Stromal cell of bone marrow (primary cell): Measurements from ENCODE around the gene NIF3L1.
A peak's percentile ranks its signal among the peaks of the same experiment; 100 is the strongest.

Source experiments
- DNase-seq: peaks from one replicate; pipeline ENCODE4 v3.0.0-alpha.2; 2012; ENCODE audit warnings: low read depth

The NIF3L1 gene, protein sequence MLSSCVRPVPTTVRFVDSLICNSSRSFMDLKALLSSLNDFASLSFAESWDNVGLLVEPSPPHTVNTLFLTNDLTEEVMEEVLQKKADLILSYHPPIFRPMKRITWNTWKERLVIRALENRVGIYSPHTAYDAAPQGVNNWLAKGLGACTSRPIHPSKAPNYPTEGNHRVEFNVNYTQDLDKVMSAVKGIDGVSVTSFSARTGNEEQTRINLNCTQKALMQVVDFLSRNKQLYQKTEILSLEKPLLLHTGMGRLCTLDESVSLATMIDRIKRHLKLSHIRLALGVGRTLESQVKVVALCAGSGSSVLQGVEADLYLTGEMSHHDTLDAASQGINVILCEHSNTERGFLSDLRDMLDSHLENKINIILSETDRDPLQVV

DNA sequence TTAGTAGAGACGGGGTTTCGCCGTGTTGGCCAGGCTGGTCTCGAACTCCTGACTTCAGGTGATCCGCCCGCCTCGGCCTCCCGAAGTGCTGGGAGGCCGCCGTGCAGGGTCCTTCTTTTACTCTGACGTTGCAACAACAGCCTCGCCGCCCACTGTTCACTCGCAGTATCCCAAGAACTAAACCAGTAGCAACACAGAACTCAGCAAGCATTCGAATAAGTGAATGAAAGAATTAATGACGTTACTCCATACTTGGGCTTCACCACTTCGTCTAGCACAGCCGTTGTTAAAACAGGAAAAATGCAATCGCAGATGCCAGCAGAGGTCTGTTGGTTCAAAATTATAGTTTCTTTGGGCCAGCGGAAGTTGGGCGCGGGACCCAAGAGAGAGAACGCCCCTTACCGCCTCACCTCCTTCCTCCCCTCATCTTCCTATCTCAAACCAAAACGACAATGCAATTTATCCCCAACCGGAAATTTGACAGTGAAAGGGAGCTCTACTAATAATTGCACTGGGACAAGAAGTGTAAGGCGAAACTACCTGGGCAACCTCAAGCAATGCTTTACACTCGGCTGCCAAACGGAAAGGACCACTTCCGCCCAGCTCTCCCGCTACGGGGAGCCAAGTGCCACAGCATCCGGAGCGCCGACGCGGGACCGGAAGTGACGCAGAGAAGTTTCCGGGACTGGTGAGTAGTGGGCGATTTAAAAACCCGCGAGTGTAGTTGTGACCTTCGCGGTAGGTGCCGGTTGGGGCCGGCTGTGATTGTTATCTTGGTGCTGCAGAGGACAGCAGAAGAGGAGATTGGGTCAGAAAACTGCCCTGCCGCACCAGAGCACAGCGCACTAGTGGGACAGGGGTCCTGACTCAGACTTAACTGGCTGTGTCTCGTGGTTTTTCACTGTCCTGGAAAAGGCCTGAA is at the start of gene NIF3L1, which contains the start of gene PPIL3:
Gene NIF3L1, plus strand, starts transcription at position 668 of the 922 bp plus-strand sequence. CDS start 2,573 bp downstream, outside the sequence.
Gene PPIL3, minus strand, starts transcription at position 374 of the 922 bp plus-strand sequence. CDS start 1,462 bp downstream, outside the sequence.
- peak; percentile 95 for DNase-seq

DNA sequence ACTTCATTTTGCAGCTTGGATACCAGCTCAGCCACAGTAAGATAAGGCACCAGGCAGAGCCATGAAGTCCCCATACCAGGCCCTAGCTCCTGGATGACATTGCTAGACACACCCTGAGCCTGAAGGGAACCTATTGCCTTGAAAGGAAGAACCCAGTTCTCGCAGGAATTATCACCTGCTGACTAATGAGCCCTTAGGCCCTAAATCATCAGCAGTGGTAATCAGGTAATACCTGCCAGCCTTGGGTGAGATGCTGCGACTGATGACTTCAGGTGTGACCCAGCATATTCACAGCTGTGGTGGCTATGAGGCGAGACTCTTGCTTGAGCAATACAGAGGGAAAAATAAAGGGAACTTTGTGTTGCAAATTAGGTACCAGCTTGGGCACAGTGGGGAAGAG is 49.7 kb upstream of the NIF3L1 start:
- no peak for DNase-seq

DNA sequence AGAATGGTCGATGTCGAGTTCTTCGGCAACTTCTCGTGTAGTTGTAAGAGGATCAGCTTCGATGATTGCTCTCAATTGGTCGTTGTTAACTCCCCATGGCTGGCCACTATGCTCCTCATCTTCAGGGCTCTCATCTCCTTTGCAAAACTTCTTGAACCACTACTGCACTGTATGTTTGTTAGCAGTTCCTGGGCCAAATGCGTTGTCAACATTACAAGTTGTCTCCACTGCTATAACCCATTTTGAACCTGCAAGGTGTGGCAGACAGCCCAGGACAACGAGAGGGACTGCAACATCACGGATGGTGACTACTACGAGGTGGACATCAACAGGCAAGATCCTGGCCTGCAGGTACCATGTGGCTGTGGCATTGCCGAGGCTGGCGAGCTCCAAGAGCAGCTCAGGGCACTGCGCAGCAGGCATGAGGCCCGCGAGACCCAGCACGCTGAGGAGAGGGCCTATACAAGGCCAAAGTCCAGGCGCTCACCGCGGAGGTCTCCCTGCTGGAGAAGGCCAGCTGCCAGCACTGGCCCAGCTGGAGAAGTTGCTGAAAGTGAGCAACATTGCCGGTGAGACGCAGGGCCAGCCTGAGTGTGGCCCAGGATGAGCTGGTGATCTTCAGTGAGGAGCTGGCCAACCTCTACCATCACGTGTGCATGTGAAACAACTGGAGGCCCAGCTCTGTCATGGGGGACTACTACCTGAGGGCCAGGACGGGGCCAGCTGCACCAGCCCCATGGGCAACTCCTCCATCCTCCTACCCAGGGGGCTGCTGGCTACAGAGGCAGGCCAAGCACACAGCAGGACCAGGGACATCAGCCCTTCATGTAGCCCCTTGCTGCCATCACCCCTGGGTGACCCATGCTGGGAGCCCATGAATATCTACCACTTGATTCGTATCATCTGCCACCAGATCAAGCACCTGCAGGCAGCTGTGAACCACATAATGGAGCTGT is 44.9 kb upstream of the NIF3L1 start:
- no peak for DNase-seq

DNA sequence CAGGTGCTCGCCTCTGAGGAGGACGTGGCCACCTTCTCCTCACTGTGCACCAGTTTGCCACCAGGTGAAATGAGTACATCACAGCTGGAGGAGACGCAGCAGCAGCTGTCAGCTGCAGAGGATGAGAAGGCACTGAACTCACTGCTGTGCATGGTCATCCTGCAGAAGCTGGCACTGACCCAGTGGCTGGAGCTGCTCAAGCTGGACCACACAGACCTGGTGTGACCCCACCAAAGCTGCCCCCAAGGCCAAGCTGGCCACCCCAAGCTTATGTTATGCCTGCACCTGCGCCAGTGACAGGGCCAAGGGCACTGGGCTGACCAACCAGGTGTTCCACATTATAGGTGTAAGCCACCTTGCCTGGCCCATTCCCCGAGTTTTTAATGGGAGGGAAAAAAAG is 44.0 kb upstream of the NIF3L1 start:
- no peak for DNase-seq

DNA sequence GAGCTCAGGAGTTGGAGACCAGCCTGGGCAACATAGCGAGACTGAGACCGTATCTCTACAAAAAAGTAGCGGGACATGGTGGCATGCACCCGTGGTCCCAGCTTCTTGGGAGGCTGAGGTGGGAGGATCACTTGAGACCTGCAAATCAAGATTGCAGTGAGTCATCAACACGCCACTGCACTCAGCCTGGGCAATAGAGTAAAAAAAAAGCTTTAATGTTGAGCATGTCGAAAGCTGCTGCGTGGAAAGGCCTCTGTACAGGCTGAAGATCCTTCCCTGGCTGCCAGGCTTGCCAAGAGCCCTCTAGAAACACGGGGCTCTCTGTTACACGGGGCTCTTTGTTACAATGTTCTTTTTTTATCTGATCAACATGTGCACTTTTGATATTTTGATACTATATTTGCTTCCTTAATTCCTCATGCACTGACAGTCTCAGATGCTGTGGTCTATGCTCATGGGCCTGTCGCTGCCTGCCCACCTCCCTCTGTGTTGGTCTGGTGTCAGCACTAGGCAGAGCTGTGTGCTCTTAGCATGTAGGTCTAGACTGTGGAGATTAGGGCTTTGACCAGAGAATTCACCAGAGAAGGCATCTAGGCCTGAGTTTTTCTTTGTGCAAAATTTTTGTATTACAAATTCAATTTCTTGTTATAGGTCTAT is 43.4 kb upstream of the NIF3L1 start:
- no peak for DNase-seq

DNA sequence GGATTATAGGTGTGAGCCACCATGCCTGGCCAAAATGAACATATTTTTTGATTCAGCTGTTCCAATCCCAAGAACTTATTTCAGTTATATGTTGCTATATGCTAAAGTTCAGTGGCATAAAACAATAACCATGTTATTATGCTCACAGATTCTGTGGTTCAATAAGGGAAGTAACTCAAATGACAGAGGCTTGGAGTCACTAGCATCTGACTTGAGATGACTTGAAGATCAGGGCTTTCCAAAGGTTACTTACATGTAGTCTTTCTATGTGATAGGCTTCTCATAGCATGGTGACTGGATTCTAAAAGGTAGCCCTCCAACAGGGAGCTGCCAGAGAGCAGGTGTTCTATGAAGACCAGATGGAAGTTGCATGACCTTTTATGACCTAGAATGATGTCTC is 41.9 kb upstream of the NIF3L1 start:
- DNase-seq, result no peak

DNA sequence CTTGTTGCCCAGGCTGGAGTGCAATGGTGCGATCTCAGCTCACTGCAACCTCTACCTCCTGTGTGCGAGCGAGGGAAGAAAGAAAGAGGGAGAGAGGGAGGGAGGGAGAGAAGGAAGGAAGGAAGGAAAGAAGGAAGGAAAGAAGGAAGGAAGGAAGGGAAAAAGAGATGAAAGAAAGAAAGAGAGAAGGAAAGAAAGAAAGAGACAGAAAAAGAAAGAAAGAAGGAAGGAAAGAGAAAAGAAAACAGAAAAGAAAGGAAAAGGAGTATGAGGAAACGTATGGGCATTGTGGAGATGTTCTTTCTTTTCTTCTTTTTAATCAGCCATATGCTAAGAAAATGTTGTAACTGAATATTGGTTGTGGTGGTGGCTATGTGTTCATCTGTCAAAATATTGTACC is 41.2 kb upstream of the NIF3L1 start:
- DNase-seq, result no peak

DNA sequence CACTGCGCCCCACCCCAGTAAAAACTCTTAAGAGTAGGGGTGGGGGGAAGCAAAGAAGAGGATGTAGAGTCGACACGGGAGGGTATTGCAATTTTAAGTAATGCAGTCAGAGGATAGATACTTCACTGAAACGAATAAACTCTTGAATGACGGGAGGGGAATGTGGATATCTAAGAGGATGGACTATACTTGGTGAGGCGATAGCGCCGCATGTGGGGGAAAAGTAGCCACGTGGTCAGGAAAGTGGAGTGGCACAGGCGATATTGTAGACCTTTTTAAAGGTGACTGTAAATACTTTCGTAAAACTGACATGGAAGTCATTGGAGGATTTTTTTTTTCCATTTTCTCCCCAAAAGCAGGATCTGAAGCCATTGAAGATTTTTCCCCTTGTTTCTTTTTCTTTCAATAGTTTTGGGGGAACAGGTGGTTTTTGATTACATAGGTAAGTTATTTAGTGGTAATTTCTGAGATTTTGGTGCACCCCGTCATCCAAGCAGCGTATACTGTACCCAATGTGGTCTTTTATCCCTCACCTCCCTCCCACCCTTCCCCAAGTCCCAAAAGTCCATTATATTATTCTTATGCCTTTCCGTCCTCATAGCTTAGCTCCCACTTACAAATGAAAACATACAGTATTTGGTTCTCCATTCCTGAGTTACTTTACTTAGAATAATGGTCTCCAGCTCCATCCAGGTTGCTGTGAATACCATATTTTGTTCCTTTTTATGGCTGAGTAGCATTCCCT is 38.5 kb upstream of the NIF3L1 start:
- DNase-seq, result no peak

DNA sequence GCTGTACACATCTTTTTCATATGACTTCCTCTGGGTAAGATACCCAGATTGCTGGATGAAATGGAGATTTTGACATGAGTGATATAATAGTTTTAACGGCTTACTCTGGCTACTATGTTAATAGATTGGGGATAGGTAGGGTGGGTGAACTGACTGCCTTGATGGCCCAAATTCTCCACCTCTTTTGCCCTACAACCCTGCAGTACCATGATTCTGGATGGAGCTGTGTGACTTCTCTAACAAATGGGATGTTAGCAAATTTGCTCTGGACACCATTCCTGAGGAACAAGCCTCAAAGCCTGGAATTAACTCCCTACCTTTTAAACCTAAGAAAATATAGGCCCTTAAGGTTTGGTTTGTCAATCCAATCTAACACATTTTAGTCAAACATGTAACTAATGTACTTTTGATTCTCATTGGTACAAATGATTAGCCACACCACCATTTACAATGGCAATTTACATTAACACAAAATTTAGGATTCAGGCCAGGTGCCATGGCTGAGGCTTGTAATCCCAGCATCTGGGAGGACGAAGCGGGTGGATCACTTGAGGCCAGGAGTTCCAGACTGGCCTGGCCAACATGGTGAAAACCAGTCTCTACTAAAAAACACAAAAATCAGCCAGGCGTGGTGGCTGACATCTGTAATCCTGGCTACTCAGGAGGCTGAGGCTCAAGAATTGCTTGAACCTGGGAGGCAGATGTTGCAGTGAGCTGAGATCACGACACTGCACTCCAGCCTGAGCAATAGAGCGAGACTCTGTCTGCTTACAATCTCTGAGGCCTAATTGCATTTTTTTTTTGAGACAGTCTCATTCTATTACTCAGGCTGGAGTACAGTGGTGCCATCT is 37.5 kb upstream of the NIF3L1 start:
- no peak for DNase-seq

DNA sequence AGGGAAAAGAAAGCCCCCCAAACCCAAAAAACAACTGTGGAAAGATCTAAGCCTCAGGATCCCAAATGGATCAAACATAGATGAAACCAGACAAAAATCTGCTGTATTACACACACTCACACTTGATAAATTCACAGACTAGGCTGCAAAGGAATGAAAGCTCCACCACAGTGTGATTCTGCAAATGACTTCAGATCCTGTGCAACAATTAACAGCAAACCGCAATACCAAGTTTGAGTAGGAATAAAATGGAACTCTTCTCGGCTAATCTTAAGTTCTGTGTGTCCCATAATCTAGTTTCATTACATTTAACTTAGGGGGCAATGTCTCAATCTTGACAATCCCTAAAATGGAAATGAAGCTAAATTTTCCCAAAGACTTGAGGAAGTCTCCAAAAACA is 36.6 kb upstream of the NIF3L1 start:
- DNase-seq, result no peak

DNA sequence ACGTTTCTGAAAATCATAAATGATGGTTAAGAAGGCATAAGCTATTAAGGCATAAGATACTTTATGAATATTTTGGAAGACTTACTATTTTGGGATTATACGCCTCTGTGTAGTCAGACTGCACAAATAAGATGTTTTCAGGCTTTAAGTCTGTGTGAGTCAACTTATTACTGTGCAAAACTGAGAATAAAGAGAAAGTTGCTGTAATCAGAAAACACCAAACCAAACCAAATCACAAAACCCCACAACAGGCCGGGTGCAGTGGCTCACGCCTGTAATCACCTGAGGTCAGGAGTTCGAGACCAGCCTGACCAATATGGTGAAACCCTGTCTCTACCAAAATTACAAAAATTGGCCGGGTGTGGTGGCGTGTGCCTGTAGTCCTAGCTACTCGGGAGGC is 32.4 kb upstream of the NIF3L1 start:
- DNase-seq, result no peak

DNA sequence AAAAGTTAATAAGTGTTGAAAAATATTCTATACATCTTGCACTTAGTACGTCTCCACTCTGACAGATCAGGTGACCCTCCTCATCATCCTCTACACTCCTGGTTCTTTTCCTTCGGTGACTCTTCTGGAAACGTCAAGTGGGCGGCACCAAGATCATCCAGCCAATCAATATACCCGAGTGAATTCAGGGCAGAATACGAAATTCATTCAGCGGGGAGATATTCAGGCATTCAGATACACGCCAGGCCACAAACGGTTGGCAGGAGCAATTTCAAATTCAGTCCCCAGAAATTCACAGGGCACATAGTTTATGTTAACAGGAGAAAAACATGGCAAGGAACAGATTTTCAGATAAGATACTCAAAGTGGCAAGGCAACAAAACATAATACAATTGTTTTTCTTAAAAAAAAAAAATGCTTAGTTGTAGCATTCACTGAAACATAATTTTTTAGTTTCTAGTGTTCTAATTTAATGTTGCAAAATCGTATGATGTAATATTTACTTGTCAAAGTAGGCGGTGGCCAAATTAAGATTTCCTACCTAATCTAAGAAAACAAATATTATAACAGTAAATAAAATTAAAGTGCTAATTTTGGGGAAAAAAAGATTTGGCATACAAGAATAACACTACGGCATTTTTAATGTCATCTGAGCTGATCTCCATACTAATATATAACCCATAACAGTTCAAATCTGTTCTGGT is 28.9 kb upstream of the NIF3L1 start:
- DNase-seq, result peak; percentile 61

DNA sequence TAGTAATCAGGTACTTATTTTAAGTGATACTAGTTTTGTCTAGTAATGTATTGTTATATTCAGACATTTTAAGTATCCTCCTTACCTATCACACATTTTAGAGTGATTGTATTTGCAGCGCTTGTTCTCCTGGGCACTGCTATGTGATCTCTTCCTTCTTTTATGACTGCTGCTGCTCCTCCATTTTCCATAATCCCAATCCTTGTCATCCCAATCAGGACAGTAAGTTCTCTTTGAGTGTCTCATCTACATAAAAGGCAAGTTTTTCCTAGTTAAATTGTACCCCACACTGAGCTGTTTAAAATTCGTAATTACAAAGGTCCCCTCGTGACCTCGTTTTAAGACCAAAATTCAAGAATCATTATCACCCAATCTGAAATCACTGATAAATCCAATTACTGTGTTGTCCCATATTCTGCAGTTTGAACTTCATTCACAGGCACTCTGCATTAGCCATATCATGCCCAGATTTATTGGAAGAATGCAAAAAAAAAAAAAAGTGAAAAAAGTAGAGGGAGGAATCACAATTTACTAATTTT is 27.5 kb upstream of the NIF3L1 start:
- DNase-seq, result no peak

DNA sequence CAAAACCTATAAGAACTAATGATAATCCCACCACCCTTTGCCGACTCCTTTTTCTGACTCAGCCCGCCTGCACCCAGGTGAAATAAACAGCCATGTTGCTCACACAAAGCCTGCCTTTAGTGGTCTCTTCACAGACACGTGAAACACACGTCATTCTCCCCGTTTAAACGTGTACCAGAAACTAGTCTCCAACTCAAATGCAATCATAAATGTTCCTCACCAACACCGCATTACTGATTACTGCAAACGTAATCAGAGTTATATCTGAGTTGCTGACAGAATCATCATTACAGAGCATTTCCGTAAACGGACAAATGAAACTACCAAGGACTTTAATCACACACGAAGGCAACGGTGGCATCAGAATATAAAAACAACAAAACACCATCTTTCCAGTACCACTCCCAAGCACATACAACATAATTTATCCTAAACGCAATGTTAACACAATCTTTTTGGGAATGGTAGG is 26.6 kb upstream of the NIF3L1 start:
- peak; percentile 41 for DNase-seq

DNA sequence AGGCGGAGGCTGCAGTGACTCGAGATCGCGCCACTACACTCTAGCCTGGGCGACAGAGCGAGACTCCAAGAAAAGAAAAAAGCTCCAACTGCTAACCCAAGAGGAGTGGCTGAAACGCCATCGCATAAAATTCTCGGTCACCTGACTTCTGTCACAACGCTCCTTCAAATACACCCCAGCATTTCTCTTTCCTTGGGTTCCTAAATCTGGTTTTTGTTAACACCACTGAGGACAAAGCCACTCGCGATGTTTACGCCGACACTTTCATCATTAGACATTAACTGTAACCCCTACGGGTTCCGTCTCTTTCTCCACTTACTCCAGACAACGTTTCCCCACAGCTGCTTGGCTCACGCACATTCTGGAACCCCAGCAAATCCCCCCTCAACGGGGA is 25.4 kb upstream of the NIF3L1 start:
- DNase-seq, result peak; percentile 19

DNA sequence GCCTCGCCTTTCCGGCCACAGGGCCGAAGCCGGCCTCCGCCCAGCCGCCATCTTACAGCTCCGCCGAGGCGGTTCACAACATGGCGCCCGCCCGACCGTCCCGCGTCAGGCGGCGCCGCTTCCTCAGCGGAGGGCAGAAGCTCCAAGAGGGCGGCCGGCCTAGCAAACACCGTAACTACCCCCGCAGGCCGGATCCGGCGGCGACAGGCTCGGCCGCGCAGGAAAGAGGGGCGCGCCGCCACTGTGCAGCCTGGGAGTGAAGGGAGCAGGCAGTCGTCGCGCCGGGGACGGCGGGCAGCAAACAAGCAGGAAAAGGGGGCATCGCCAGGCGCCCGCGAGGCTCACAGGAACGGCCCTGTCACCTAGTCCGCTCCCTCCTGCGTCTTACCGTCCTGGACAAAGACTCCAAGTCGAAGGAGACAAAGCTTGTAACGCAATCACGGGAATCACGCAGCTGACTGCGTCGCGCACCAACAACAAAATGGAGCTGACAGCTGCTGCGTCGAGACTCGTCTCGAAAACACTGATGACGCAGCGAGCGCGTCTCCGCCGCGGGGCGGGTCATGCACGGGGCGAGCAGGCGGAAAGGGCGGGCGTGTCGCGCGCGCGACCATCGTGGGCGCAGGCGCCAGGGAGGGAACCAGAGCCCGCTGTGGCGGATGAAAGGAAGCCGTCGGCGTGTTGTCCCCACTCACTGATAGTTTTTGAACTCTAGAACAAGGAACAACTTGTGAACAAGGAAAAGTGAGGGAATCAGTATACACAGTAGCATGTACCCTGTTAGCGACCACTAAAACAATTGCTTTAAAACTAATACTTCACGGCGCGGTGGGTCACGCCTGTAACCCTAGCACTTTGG is 24.8 kb upstream of the NIF3L1 start, which contains the start of gene CLK1:
Gene CLK1, minus strand, starts transcription at position 483 of the 859 bp plus-strand sequence. CDS start 2,796 bp downstream, outside the sequence.
- peak; percentile 88 for DNase-seq

DNA sequence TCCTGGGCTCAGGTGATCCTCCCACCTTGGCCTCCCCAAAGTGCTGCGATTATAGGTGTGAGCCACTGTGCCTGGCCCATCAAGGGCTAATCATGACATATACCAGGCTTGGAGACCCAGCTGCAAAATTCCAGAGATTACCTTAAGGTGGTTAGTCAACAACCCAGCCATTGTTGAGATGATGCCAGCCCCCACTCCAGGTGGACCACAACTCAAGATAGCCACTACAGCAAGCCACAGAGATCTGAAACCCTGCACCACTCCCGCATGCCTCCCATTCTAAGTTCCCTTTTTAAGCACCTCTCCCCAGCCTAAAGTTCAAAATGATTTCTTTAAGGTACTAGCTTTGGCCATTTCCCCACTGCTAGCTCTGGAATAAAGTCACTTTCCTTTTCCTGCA is 20.2 kb upstream of the NIF3L1 start:
- DNase-seq, result no peak
